Adrenal gland (tissue), 12 donors: ENCODE results near the gene DYNC1I2. TPM values are rescaled to one million over a fixed set of nuclear protein-coding genes. Genes with fewer than 3 reads are reported as not detected.

Experiments used
- DNase-seq, 7 donors: peaks; one replicate each; pipeline ENCODE4 v3.0.0-alpha.2; 2019 to 2020
- H3K27ac ChIP-seq, 5 donors: fragments of 200-600 bp; sonication (generic) in 4 of 5; 1 replicate in 3 of 5; 2 replicates in 2 of 5; pipeline versions ENCODE4 v1.5.1 to v1.8.0; 2016 to 2020; ENCODE audit warnings: mild to moderate bottlenecking in 1 of 5
- H3K27me3 ChIP-seq: fragments of 200-600 bp; 2 replicates; pipeline ENCODE4 v1.8.0; 2021
- H3K36me3 ChIP-seq, 2 donors: fragments of 200-600 bp; replicated peaks in 1 of 2; 1 replicate in 1 of 2; 2 replicates in 1 of 2; pipeline versions ENCODE4 v1.5.1 to v1.8.0; 2018 to 2022
- H3K4me1 ChIP-seq, 2 donors: fragments of 200-600 bp; replicated peaks in 1 of 2; 1 replicate in 1 of 2; 2 replicates in 1 of 2; pipeline versions ENCODE4 v1.5.1 to v1.8.0; 2018 to 2021
- H3K4me3 ChIP-seq, 4 donors: fragments of 200-600 bp; sonication (generic) in 3 of 4; one replicate each; pipeline ENCODE4 v1.5.1; 2016 to 2018
- H3K9me3 ChIP-seq, 3 donors: fragments of 200-600 bp; sonication (generic) in 1 of 3; replicated peaks in 1 of 3; 1 replicate in 2 of 3; 2 replicates in 1 of 3; pipeline versions ENCODE4 v1.5.1 to v1.8.0; 2016 to 2021
- CTCF ChIP-seq, 6 experiments: fragments of 450-650 bp in 4 of 6; fragments of 200-600 bp in 2 of 6; sonication (generic) in 1 of 6; IDR thresholded peaks; 1 replicate in 5 of 6; 2 replicates in 1 of 6; pipeline versions ENCODE4 v1.5.1 to v1.8.0; 2016 to 2021; ENCODE audit warnings: antibody characterized with exemption in 6 of 6, mild to moderate bottlenecking in 2 of 6, moderate library complexity in 1 of 6
- POLR2A ChIP-seq, 2 donors: fragments of 450-650 bp; IDR thresholded peaks; one replicate each; pipeline ENCODE4 v1.6.1; 2017; ENCODE audit warnings: antibody characterized with exemption in 2 of 2, mild to moderate bottlenecking in 2 of 2, moderate library complexity in 1 of 2
- WGBS, 4 donors: extraction: QIAGEN DNeasy Blood & Tissue Kit in 2 of 4; methylation state at CpG; one replicate each; pipeline versions ENCODE4 v1.1.5 to v1.1.7; 2013 to 2017; 5-methylcytosine and 5-hydroxymethylcytosine counted together
- intact Hi-C, 2 donors: fragments of 100-400 bp; cut with DNase I; formaldehyde crosslinking; loops; one replicate each; pipeline versions ENCODE4 v1.14.1 to v1.15.0; 2022 to 2023
- polyA plus RNA-seq, 3 donors: library from polyadenylated mRNA; stranded (reverse); fragments of 200-250 nt in 2 of 3; fragments of 350-450 nt in 1 of 3; fragmentation: Illumina TruSeq in 1 of 3; extraction: RNeasy Lipid Tissue Mini Kit (QIAGEN cat#74804) in 1 of 3; gene quantifications; one replicate each; pipeline ENCODE4 v1.2.3, GENCODE V29; 2013 to 2014
- total RNA-seq, 9 donors: library from RNA; depleted of rRNA in 4 of 9; stranded (reverse); fragments of >200 nt in 4 of 9; fragments of 120-200 nt in 1 of 9; fragmentation: NEBNext Ultra II Directional in 1 of 9; extraction: Animal tissue kit (Norgen Biotek cat#: 25700) in 1 of 9; gene quantifications; one replicate each; pipeline versions ENCODE4 v1.1.0 to v1.2.4, GENCODE V29; 2013 to 2023
- donor health status: healthy with polysubstance abuse.
- donor health status: Bipolar disorder and iron deficiency.
- donor health status: DM: yes; HTN: yes; CAD: no.
- donor health status: DM: no; HTN: no; CAD: no.
- donor health status: DM: no; HTN: no; CAD: no.
- donor health status: DM: yes; HTN: yes; CAD: no.

Gene DYNC1I2
- total and polyA plus RNA-seq, 12 donors = 55.5 to 146 (median 87.3) TPM

DNA sequence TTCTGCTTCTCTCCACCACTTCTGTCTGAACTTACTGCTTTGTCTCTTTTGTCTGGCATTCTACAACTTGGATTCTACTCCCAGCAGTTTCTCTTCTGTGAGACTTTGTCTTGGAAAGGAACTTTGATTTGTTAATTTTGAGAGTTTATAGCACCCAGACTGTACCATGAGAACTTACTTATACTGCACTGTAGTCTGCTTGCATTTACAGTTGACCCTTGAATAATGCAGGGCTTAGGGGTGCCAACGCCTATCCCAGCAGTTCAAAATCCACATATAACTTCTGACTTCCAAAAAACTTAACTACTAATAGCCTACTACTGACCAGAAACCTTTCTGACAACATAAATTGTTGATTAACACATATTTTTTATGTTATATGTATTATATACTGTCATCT, 55.5 kb downstream of the DYNC1I2 start:
- TF ChIP-seq CTCF (IDR thresholded peaks at IDR 0.05) (no peak), POLR2A (IDR thresholded peaks at IDR 0.05) (no peak)
- Histone ChIP-seq H3K36me3 (peaks cover 0 to 40% of the 10 kb centered on the region in 2 donors), H3K4me1 (no peaks in the 10 kb centered on the region), H3K9me3 (no peaks in the 10 kb centered on the region), H3K27ac (no peak overlapping the region), H3K27me3 (no peaks in the 10 kb centered on the region), H3K4me3 (no peak overlapping the region)
- DNase-seq = no peak
- intact Hi-C loops = no loop called here
- 84 to 100% (median 96%) methylated on average over 1 of the region's 1 CpG for WGBS, 4 donors

DNA sequence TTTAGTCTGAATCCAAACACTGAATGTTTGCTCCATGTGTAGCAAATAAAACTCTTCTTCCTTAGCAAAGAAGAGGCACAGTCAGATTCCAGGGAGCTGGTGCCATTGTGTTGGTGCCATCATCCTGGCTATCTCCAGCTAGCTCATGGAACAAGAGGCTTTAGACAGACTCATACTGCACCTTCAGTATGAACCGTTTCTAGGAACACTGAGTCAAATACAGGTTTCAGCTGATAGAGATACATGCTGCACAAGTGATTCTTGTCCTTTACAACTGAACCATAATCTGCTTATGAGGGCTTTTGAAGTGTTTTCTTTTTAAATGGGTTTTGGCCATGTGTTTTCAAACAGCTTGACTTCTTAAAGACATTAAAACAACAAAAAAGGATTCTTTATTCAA, 57.9 kb downstream of the DYNC1I2 start:
- intact Hi-C loops = no loop called here
- Histone ChIP-seq H3K36me3 (peaks cover 0 to 51% of the 10 kb centered on the region in 2 donors), H3K4me1 (no peaks in the 10 kb centered on the region), H3K4me3 (no peak overlapping the region), H3K27me3 (no peaks in the 10 kb centered on the region), H3K9me3 (no peaks in the 10 kb centered on the region), H3K27ac (no peak overlapping the region)
- no peak for TF ChIP-seq POLR2A (IDR thresholded peaks at IDR 0.05)
- no peak for TF ChIP-seq CTCF (IDR thresholded peaks at IDR 0.05)
- WGBS, 4 donors = 82 to 93% (median 88%) methylated on average over 1 of the region's 1 CpG
- no peak for DNase-seq

DNA sequence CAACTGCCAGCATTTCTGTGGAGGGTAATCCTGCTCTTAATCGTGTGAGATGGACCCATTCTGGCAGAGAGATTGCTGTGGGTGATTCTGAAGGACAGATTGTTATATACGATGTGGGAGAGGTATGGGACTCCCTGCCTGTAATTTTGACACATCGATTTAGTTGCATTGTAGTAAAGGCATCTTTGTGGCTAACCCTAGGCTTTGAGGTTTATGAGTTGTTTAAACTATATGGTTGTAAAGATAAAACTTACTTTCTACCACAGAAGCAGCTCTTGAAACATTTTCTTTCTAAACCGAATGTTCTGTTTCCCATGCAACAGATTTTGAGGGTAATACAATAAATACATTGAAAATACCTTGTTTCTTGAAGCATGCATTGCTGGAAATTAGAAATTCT, 58.5 kb downstream of the DYNC1I2 start:
- Histone ChIP-seq H3K4me3 (no peak overlapping the region), H3K9me3 (no peaks in the 10 kb centered on the region), H3K27ac (no peak overlapping the region), H3K27me3 (no peaks in the 10 kb centered on the region), H3K36me3 (peaks cover 0 to 54% of the 10 kb centered on the region in 2 donors), H3K4me1 (no peaks in the 10 kb centered on the region)
- intact Hi-C loops = no loop called here
- no peak for DNase-seq
- no peak for TF ChIP-seq POLR2A (IDR thresholded peaks at IDR 0.05)
- TF ChIP-seq CTCF (IDR thresholded peaks at IDR 0.05) = no peak
- WGBS, 4 donors = 85 to 94% (median 92%) methylated on average over 4 of the region's 4 CpGs

- H3K36me3 ChIP-seq = peaks cover 0 to 63% of the 10 kb centered on the region in 2 donors
These were observed 60.1 kb downstream of the DYNC1I2 start for GRCh38 chr2:171747371-171747770.

More at GRCh38 chr2:171747371-171747770, 60.1 kb downstream of the DYNC1I2 start:
- Histone ChIP-seq H3K27ac (no peak overlapping the region), H3K4me3 (no peak overlapping the region), H3K27me3 (no peaks in the 10 kb centered on the region), H3K9me3 (no peaks in the 10 kb centered on the region), H3K4me1 (no peaks in the 10 kb centered on the region)
- no peak for TF ChIP-seq POLR2A (IDR thresholded peaks at IDR 0.05)
- no peak for TF ChIP-seq CTCF (IDR thresholded peaks at IDR 0.05)
- WGBS, 4 donors = 87 to 93% (median 91%) methylated on average over 3 of the region's 3 CpGs
- intact Hi-C loops = no loop called here
- no peak for DNase-seq
